AG04449 (cell line): ENCODE data around the gene SVOP.
"Not testable (repeated sequence)": the region's sequence is repeated elsewhere in the genome, so short reads cannot be mapped to it uniquely, and the experiment has no call there.

ENCODE experiments used
- CTCF ChIA-PET: fragments of 350-600 bp; formaldehyde crosslinking; extraction: SDS; loops from one replicate; lab custom pipeline; 2021; ENCODE audit warnings: antibody characterized with exemption; lab: Yijun Ruan, JAX
- POLR2A ChIA-PET: fragments of 400-600, 350-600 bp; formaldehyde crosslinking; extraction: SDS; loops from one replicate; lab custom pipeline; 2020; ENCODE audit warnings: antibody characterized with exemption, inconsistent platforms; lab: Yijun Ruan, JAX
- DNase-seq: peaks from one replicate; pipeline ENCODE4 v3.0.0-alpha.2; 2010; ENCODE audit warnings: low read depth, low spot score
- H3K4me3 ChIP-seq: 2 replicates; pipeline ENCODE4 v1.5.1; 2011; ENCODE audit warnings: low read depth, mild to moderate bottlenecking, control low read depth, low read length
- CTCF ChIP-seq: IDR thresholded peaks from one replicate; pipeline ENCODE4 v1.5.1; 2011; ENCODE audit warnings: mild to moderate bottlenecking, moderate library complexity, low read length, control low read depth, inconsistent platforms; ENCODE audit not compliant: insufficient read depth; ENCODE audit errors: missing control alignments

The SVOP gene

GRCh38 chr12:109058773-109059172, 37.9 kb upstream of the SVOP start:
- no peak for DNase-seq
- CTCF ChIA-PET: interaction anchor here (1.3 kb wide), 1 partner anchor 17 kb away, joined by 4 read pairs; no protein-coding TSS in a partner anchor
- TF ChIP-seq CTCF: no peak
- POLR2A ChIA-PET: no interaction called here
- H3K4me3 ChIP-seq: no peak overlapping the region

GRCh38 chr12:109057376-109057775, 36.5 kb upstream of the SVOP start:
- TF ChIP-seq CTCF: no peak
- POLR2A ChIA-PET: no interaction called here
- CTCF ChIA-PET: no interaction called here
- no peak overlapping the region for H3K4me3 ChIP-seq
- no peak for DNase-seq

- POLR2A ChIA-PET: no interaction called here
- CTCF ChIA-PET: no interaction called here
- no peak for DNase-seq
- no peak overlapping the region for H3K4me3 ChIP-seq
- TF ChIP-seq CTCF: no peak
These were observed 36.0 kb upstream of the SVOP start for GRCh38 chr12:109056891-109057290.

- H3K4me3 ChIP-seq: no peak overlapping the region
- ChIA-PET CTCF (interaction anchor here (2.2 kb wide), 1 partner anchor 38 kb away, joined by 7 read pairs; the partner anchor contains the start of gene ALKBH2), POLR2A (no interaction called here)
- no peak for TF ChIP-seq CTCF
- no peak for DNase-seq
These were observed 33.7 kb upstream of the SVOP start for GRCh38 chr12:109054520-109054919.

GRCh38 chr12:109054124-109054513, 33.3 kb upstream of the SVOP start:
- POLR2A ChIA-PET, H3K4me3 ChIP-seq, DNase-seq: not testable (repeated sequence)
- CTCF ChIA-PET: interaction anchor here (2.2 kb wide), 1 partner anchor 38 kb away, joined by 7 read pairs; the partner anchor contains the start of gene ALKBH2

- peak overlapping the region; percentile 94 for H3K4me3 ChIP-seq
- ChIA-PET CTCF (interaction anchor here (2.5 kb wide), 1 partner anchor 9 kb away, joined by 9 read pairs; no protein-coding TSS in a partner anchor), POLR2A (no interaction called here)
- no peak for DNase-seq
- no peak for TF ChIP-seq CTCF
These were observed 32.7 kb upstream of the SVOP start for GRCh38 chr12:109053382-109054123.
